B cell (primary cell): ENCODE data around the gene LRBA. TPM values are rescaled to one million over a fixed set of nuclear protein-coding genes. Genes with fewer than 3 reads are reported as not detected.

ENCODE experiments used
- ATAC-seq: fragments of 200-7000 bp; cut with Tn5 transposase; one replicate; pipeline ENCODE4 v1.10.0; 2021; ENCODE audit warnings: low read depth, mild to moderate bottlenecking, moderate number of reproducible peaks, moderate library complexity
- CTCF ChIA-PET: fragments of 350-600 bp; sonication (Branson Sonifier 250); formaldehyde crosslinking; loops from one replicate; lab custom pipeline; 2021; ENCODE audit warnings: antibody characterized with exemption, inconsistent platforms; lab: Charles Lee
- POLR2A ChIA-PET: fragments of 350-600 bp; sonication (Branson Sonifier 250); formaldehyde crosslinking; loops from one replicate; lab custom pipeline; 2021; ENCODE audit warnings: antibody characterized with exemption; lab: Charles Lee
- DNase-seq: peaks from one replicate; pipeline ENCODE4 v3.0.0; 2013
- H2AFZ ChIP-seq: 2 replicates; pipeline ENCODE4 v1.6.1; 2012; ENCODE audit warnings: mild to moderate bottlenecking, low read depth, low read length; ENCODE audit not compliant: insufficient read depth, poor library complexity, severe bottlenecking
- H3K27ac ChIP-seq, 2 donors: 1 replicate in 1 of 2; 2 replicates in 1 of 2; pipeline ENCODE4 v1.5.1; 2012 to 2013; ENCODE audit warnings: low read length in 2 of 2, mild to moderate bottlenecking in 2 of 2, moderate library complexity in 1 of 2
- H3K27me3 ChIP-seq, 4 experiments: fragments of 200-600 bp in 1 of 4; sonication (generic) in 1 of 4; replicated peaks in 1 of 4; 1 replicate in 2 of 4; 2 replicates in 2 of 4; pipeline versions ENCODE4 v1.6.1 to v1.7.0; 2013 to 2016; ENCODE audit warnings: low read length in 3 of 4, mild to moderate bottlenecking in 2 of 4, mixed read lengths in 1 of 4, moderate library complexity in 1 of 4; ENCODE audit not compliant: insufficient read depth in 4 of 4, control insufficient read depth in 3 of 4; ENCODE audit errors: control extremely low read depth in 1 of 4
- H3K36me3 ChIP-seq, 2 experiments: replicated peaks in 1 of 2; 1 replicate in 1 of 2; 2 replicates in 1 of 2; pipeline versions ENCODE4 v1.6.1 to v1.7.1; 2013; ENCODE audit warnings: low read length in 1 of 2; ENCODE audit not compliant: insufficient read depth in 2 of 2, control insufficient read depth in 1 of 2; ENCODE audit errors: control extremely low read depth in 1 of 2, extremely low read depth in 1 of 2
- H3K4me1 ChIP-seq, 2 donors: fragments of 200-600 bp in 1 of 2; sonication (generic) in 1 of 2; 1 replicate in 1 of 2; 2 replicates in 1 of 2; pipeline versions ENCODE4 v1.5.1 to v1.6.1; 2013 to 2017; ENCODE audit warnings: low read length in 2 of 2; ENCODE audit not compliant: control insufficient read depth in 2 of 2, insufficient read depth in 2 of 2
- H3K4me2 ChIP-seq: replicated peaks from 2 replicates; pipeline ENCODE3; 2012; ENCODE audit warnings: mild to moderate bottlenecking, low read depth, low read length; ENCODE audit not compliant: poor library complexity, severe bottlenecking
- H3K4me3 ChIP-seq, 5 experiments: fragments of 200-600 bp in 1 of 5; sonication (generic) in 1 of 5; 1 replicate in 3 of 5; 2 replicates in 2 of 5; pipeline versions ENCODE4 v1.5.1 to v1.7.0; 2011 to 2016; ENCODE audit warnings: low read length in 4 of 5, mild to moderate bottlenecking in 4 of 5, low read depth in 2 of 5, control low read depth in 1 of 5, moderate library complexity in 1 of 5; ENCODE audit not compliant: insufficient read depth in 1 of 5; ENCODE audit errors: control extremely low read depth in 1 of 5, extremely low read depth in 1 of 5
- H3K79me2 ChIP-seq: fragments of 200-600 bp; sonication (generic); one replicate; pipeline ENCODE4 v1.6.0; 2016; ENCODE audit warnings: low read length; ENCODE audit not compliant: control insufficient read depth, insufficient read depth
- H3K9ac ChIP-seq: fragments of 200-600 bp; sonication (generic); 2 replicates; pipeline ENCODE4 v1.6.1; 2017; ENCODE audit warnings: mild to moderate bottlenecking, low read length, moderate library complexity
- H3K9me3 ChIP-seq, 3 donors: one replicate each; pipeline versions ENCODE4 v1.6.1 to v1.7.1; 2013; ENCODE audit warnings: low read length in 2 of 3; ENCODE audit not compliant: control insufficient read depth in 2 of 3, insufficient read depth in 1 of 3; ENCODE audit errors: control extremely low read depth in 1 of 3
- H4K20me1 ChIP-seq: 2 replicates; pipeline ENCODE4 v1.6.0; 2012; ENCODE audit warnings: mild to moderate bottlenecking, low read length; ENCODE audit not compliant: insufficient read depth, control insufficient read depth, poor library complexity, severe bottlenecking
- H3K27ac Mint-ChIP-seq: one replicate; pipeline ENCODE4 v1.8.0; 2021; ENCODE audit warnings: mixed read lengths
- H3K27me3 Mint-ChIP-seq: one replicate; pipeline ENCODE4 v1.8.0; 2021; ENCODE audit warnings: mixed read lengths
- H3K4me1 Mint-ChIP-seq: one replicate; pipeline ENCODE4 v1.8.0; 2021; ENCODE audit warnings: mixed read lengths
- H3K4me3 Mint-ChIP-seq: one replicate; pipeline ENCODE4 v1.8.0; 2021; ENCODE audit warnings: mixed read lengths
- H3K9me3 Mint-ChIP-seq: one replicate; pipeline ENCODE4 v1.8.0; 2022; ENCODE audit warnings: mixed read lengths; ENCODE audit not compliant: insufficient read depth
- CTCF ChIP-seq: fragments of 200-600 bp; IDR thresholded peaks from one replicate; pipeline ENCODE4 v1.8.0; 2022; ENCODE audit warnings: antibody characterized with exemption, mild to moderate bottlenecking
- EZH2 ChIP-seq: IDR thresholded peaks from 2 replicates; pipeline ENCODE4 v1.6.1; 2012; ENCODE audit warnings: borderline replicate concordance, low read depth, mild to moderate bottlenecking, moderate library complexity, low read length; ENCODE audit not compliant: insufficient read depth, poor library complexity, severe bottlenecking
- WGBS: methylation state at CpG from one replicate; pipeline ENCODE4 v1.1.5; 2013; ENCODE audit warnings: missing lambda C conversion rate; ENCODE audit not compliant: insufficient coverage; 5-methylcytosine and 5-hydroxymethylcytosine counted together
- intact Hi-C: fragments of 100-400 bp; cut with micrococcal nuclease; formaldehyde crosslinking; loops from one replicate; pipeline ENCODE4 v1.10.0; 2022
- polyA plus RNA-seq: library from polyadenylated mRNA; depleted of rRNA; stranded (reverse); fragments of >200 nt; gene quantifications from 2 replicates; pipeline ENCODE4 v1.2.3, GENCODE V29; 2012
- total RNA-seq, 2 donors: library from RNA; stranded (reverse); fragments of 120-200 nt in 1 of 2; gene quantifications; 1 replicate in 1 of 2; 2 replicates in 1 of 2; pipeline versions ENCODE4 v1.2.3 to v1.2.4, GENCODE V29; 2013 to 2022

Gene LRBA
- total and polyA plus RNA-seq, 2 donors (not counting 1 experiment from before 2014, with no cell fraction given): 17.5 to 86.7 TPM

GRCh38 chr4:150229520-150229919 is 785.6 kb downstream of the LRBA start:
- H3K79me2 ChIP-seq: no peaks in the 10 kb centered on the region
- Mint-ChIP-seq H3K4me1 (no peaks in the 10 kb centered on the region), H3K4me3 (no peak overlapping the region), H3K9me3 (no peaks in the 10 kb centered on the region), H3K27me3 (peaks cover 11% of the 10 kb centered on the region), H3K27ac (no peak overlapping the region)
- H3K27ac ChIP-seq: no peak overlapping the region
- H3K4me3 ChIP-seq: no peak overlapping the region
- DNase-seq (no peak), ATAC-seq (no peak)
- ChIA-PET POLR2A (no interaction called here), CTCF (interaction anchor here (2.5 kb wide), 1 partner anchor 13 kb away, joined by 11 read pairs; no protein-coding TSS in a partner anchor)
- no CpG with 5 or more reads among the region's 1 CpG for WGBS
- H3K4me1 ChIP-seq: no peaks in the 10 kb centered on the region
- no peaks in the 10 kb centered on the region for H3K36me3 ChIP-seq
- H3K9me3 ChIP-seq: no peaks in the 10 kb centered on the region
- no peak overlapping the region for H3K4me2 ChIP-seq
- H3K27me3 ChIP-seq: no peaks in the 10 kb centered on the region
- TF ChIP-seq EZH2 (no peak), CTCF (no peak)
- H2AFZ ChIP-seq: no peak overlapping the region
- no peak overlapping the region for H3K9ac ChIP-seq
- no peaks in the 10 kb centered on the region for H4K20me1 ChIP-seq
- intact Hi-C loops: no loop called here

GRCh38 chr4:150224896-150225591 is 790.0 kb downstream of the LRBA start:
- POLR2A ChIA-PET: no interaction called here

More at GRCh38 chr4:150224896-150225591, 790.0 kb downstream of the LRBA start:
- CTCF ChIA-PET: interaction anchor here (1.1 kb wide), 1 partner anchor 18 kb away, joined by 3 read pairs; no protein-coding TSS in a partner anchor
- H3K9me3 Mint-ChIP-seq: no peaks in the 10 kb centered on the region
- no peak overlapping the region for H3K27ac Mint-ChIP-seq
- Histone ChIP-seq H4K20me1 (no peaks in the 10 kb centered on the region), H3K4me1 (no peaks in the 10 kb centered on the region), H3K36me3 (no peaks in the 10 kb centered on the region), H3K4me3 (no peak overlapping the region), H3K27me3 (no peaks in the 10 kb centered on the region), H2AFZ (no peak overlapping the region), H3K9ac (no peak overlapping the region), H3K79me2 (no peaks in the 10 kb centered on the region), H3K9me3 (no peaks in the 10 kb centered on the region), H3K4me2 (no peak overlapping the region), H3K27ac (no peak overlapping the region)
- DNase-seq (no peak), ATAC-seq (no peak)
- no peak for TF ChIP-seq CTCF
- TF ChIP-seq EZH2: no peak
- WGBS: 94% methylated on average over 3 of the region's 6 CpGs
- peaks cover 11% of the 10 kb centered on the region for H3K27me3 Mint-ChIP-seq
- no peaks in the 10 kb centered on the region for H3K4me1 Mint-ChIP-seq
- no peak overlapping the region for H3K4me3 Mint-ChIP-seq
- intact Hi-C loops: no loop called here
